ENCODE measurements around the gene FOXE1.

Gene FOXE1

DNA sequence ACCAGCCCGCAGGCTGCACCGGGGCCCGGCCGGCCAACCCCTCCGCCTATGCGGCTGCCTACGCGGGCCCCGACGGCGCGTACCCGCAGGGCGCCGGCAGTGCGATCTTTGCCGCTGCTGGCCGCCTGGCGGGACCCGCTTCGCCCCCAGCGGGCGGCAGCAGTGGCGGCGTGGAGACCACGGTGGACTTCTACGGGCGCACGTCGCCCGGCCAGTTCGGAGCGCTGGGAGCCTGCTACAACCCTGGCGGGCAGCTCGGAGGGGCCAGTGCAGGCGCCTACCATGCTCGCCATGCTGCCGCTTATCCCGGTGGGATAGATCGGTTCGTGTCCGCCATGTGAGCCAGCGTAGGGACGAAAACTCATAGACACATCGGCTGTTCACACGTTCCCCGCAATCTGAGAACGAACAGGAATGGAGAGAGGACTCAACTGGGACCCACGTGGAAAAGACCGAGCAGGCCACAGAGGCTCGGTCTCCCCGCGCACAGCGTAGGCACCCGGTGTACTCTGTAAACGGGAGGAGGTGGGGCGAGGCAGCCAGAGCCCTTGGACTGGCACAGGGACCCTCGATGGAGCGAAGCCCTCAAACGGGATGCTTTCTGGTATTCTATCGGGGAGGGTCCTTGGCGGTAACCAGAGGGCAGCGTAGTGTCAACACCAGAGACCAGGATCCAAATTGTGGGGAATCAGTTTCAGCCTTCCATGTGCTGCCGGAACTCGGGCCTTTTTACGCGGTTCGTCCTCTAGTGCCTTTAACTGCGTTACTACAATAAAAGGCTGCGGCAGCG, 1.9 kb downstream of the FOXE1 start:
- H3K9me2 ChIP-seq (replicated peaks; ENCODE audit: control insufficient read depth, low read length) = no peaks in the 10 kb centered on the region
- H3K4me3 ChIP-seq (ENCODE audit: low read length) = no peak overlapping the region
- H3K27me3 ChIP-seq (ENCODE audit: control insufficient read depth, low read length) = peaks cover 32% of the 10 kb centered on the region
- H3K27ac ChIP-seq (ENCODE audit: low read depth, low read length) = no peak overlapping the region
- H3K36me3 ChIP-seq (ENCODE audit: control insufficient read depth, low read length) = no peaks in the 10 kb centered on the region
- H3F3A ChIP-seq (ENCODE audit: control insufficient read depth, insufficient read depth) = no peaks in the 10 kb centered on the region
- no peaks in the 10 kb centered on the region for H3K79me2 ChIP-seq (ENCODE audit: control insufficient read depth, low read length)
- peaks cover 4% of the 10 kb centered on the region; the same call in 1 of the 2 replicates for H3K9me3 ChIP-seq (ENCODE audit: control insufficient read depth, insufficient read depth, low read length)
- H3K4me2 ChIP-seq (ENCODE audit: low read length) = no peak overlapping the region
- H4K20me1 ChIP-seq (ENCODE audit: control insufficient read depth, insufficient read depth, low read depth, low read length) = no peaks in the 10 kb centered on the region
- TF ChIP-seq EZH2phosphoT487 (IDR thresholded peaks at IDR 0.05; ENCODE audit: borderline replicate concordance, low read length) = no peak
- TF ChIP-seq, protein P1, sequence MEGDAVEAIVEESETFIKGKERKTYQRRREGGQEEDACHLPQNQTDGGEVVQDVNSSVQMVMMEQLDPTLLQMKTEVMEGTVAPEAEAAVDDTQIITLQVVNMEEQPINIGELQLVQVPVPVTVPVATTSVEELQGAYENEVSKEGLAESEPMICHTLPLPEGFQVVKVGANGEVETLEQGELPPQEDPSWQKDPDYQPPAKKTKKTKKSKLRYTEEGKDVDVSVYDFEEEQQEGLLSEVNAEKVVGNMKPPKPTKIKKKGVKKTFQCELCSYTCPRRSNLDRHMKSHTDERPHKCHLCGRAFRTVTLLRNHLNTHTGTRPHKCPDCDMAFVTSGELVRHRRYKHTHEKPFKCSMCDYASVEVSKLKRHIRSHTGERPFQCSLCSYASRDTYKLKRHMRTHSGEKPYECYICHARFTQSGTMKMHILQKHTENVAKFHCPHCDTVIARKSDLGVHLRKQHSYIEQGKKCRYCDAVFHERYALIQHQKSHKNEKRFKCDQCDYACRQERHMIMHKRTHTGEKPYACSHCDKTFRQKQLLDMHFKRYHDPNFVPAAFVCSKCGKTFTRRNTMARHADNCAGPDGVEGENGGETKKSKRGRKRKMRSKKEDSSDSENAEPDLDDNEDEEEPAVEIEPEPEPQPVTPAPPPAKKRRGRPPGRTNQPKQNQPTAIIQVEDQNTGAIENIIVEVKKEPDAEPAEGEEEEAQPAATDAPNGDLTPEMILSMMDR (IDR thresholded peaks at IDR 0.05; ENCODE audit: low read depth, low read length, poor library complexity, severe bottlenecking) = no peak
- H3K4me1 ChIP-seq (ENCODE audit: control insufficient read depth, low read length) = no peaks in the 10 kb centered on the region

DNA sequence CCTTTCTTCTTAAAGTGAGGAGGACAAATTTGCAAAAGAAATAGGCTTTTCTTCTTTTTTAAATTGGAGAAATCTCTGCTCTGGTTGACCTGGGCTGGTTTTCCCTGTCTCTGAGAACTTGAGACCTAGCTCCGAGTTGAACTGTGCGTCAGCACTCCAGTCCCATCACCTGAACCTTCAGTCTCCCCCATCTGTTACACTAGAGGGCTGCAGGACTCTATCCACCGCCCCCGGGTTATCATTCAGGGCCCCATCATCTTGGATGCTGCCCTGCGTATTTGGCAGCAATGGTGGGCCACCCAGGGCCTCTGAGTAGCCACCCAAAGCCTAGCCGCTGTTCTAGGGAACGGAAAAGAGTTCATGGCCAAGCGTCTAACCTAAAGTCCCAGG, 2.5 kb downstream of the FOXE1 start:
- H3K27me3 ChIP-seq (ENCODE audit: control insufficient read depth, low read length) = peaks cover 26% of the 10 kb centered on the region
- no peaks in the 10 kb centered on the region for H3K36me3 ChIP-seq (ENCODE audit: control insufficient read depth, low read length)
- peaks cover 4% of the 10 kb centered on the region; the same call in 1 of the 2 replicates for H3K9me3 ChIP-seq (ENCODE audit: control insufficient read depth, insufficient read depth, low read length)
- TF ChIP-seq EZH2phosphoT487 (IDR thresholded peaks at IDR 0.05; ENCODE audit: borderline replicate concordance, low read length) = no peak
- TF ChIP-seq, protein P1 (IDR thresholded peaks at IDR 0.05; ENCODE audit: low read depth, low read length, poor library complexity, severe bottlenecking) = no peak
- H3K4me3 ChIP-seq (ENCODE audit: low read length) = no peak overlapping the region
- H3K79me2 ChIP-seq (ENCODE audit: control insufficient read depth, low read length) = no peaks in the 10 kb centered on the region
- no peak overlapping the region for H3K27ac ChIP-seq (ENCODE audit: low read depth, low read length)
- no peaks in the 10 kb centered on the region for H3K9me2 ChIP-seq (replicated peaks; ENCODE audit: control insufficient read depth, low read length)
- H3K4me1 ChIP-seq (ENCODE audit: control insufficient read depth, low read length) = no peaks in the 10 kb centered on the region
- H3K4me2 ChIP-seq (ENCODE audit: low read length) = no peak overlapping the region
- no peaks in the 10 kb centered on the region for H4K20me1 ChIP-seq (ENCODE audit: control insufficient read depth, insufficient read depth, low read depth, low read length)
- H3F3A ChIP-seq (ENCODE audit: control insufficient read depth, insufficient read depth) = no peaks in the 10 kb centered on the region

DNA sequence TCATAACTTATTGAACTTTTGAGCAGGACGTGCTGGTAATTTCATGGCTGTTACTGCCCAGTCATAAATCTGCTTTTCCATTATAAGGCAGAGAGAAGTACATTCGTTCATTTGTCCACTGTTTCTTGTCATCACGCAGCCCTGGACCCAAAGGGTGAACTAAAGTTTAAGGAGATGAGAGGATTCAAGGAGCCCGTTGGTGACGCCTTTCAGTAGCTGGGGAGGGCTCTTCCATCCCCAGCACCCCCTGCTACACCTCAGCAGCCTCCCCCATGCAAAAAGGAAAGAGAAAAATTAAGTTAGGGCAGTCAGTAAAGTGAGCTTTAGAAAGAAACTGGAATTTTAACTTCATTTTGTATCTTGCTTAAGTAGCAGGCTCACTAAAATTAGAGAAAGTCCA, 2.9 kb downstream of the FOXE1 start:
- Histone ChIP-seq H3F3A (ENCODE audit: control insufficient read depth, insufficient read depth) (no peaks in the 10 kb centered on the region), H3K36me3 (ENCODE audit: control insufficient read depth, low read length) (no peaks in the 10 kb centered on the region), H3K4me2 (ENCODE audit: low read length) (no peak overlapping the region), H4K20me1 (ENCODE audit: control insufficient read depth, insufficient read depth, low read depth, low read length) (no peaks in the 10 kb centered on the region), H3K27me3 (ENCODE audit: control insufficient read depth, low read length) (peaks cover 22% of the 10 kb centered on the region), H3K9me3 (ENCODE audit: control insufficient read depth, insufficient read depth, low read length) (peaks cover 4% of the 10 kb centered on the region; the same call in 1 of the 2 replicates), H3K4me1 (ENCODE audit: control insufficient read depth, low read length) (no peaks in the 10 kb centered on the region), H3K4me3 (ENCODE audit: low read length) (no peak overlapping the region), H3K79me2 (ENCODE audit: control insufficient read depth, low read length) (no peaks in the 10 kb centered on the region), H3K9me2 (replicated peaks; ENCODE audit: control insufficient read depth, low read length) (no peaks in the 10 kb centered on the region), H3K27ac (ENCODE audit: low read depth, low read length) (no peak overlapping the region)
- TF ChIP-seq, protein P1 (IDR thresholded peaks at IDR 0.05; ENCODE audit: low read depth, low read length, poor library complexity, severe bottlenecking) = no peak
- no peak for TF ChIP-seq EZH2phosphoT487 (IDR thresholded peaks at IDR 0.05; ENCODE audit: borderline replicate concordance, low read length)

All from DOHH2 (cell line).